Panc1 (cell line): ENCODE data around the gene IGF1R. TPM values are rescaled to one million over a fixed set of nuclear protein-coding genes. Genes with fewer than 3 reads are reported as not detected.

Experiments
- ATAC-seq: fragments of 200-7000 bp; cut with Tn5 transposase; 2 replicates; pipeline ENCODE4 v1.9.1; 2020; ENCODE audit warnings: mild to moderate bottlenecking, moderate library complexity
- BruUV-seq: library from RNA; stranded (reverse); fragments of 400-500 nt; replicated peaks from 2 replicates; lab custom pipeline; 2021; lab: Mats Ljungman, UMichigan
- CTCF ChIA-PET: fragments of 300-600 bp; sonication (Branson Sonifier 250); formaldehyde crosslinking; loops from one replicate; lab custom pipeline; 2022; ENCODE audit warnings: antibody characterized with exemption; lab: Charles Lee
- POLR2A ChIA-PET: fragments of 300-600 bp; sonication (Branson Sonifier 250); formaldehyde crosslinking; loops from one replicate; lab custom pipeline; 2022; ENCODE audit warnings: antibody characterized with exemption; lab: Charles Lee
- DNase-seq: peaks from one replicate; pipeline ENCODE4 v3.0.0-alpha.2; 2010; ENCODE audit warnings: low read depth, low spot score
- H3K27ac ChIP-seq: 2 replicates; pipeline ENCODE4 v1.5.1; 2011; ENCODE audit warnings: mild to moderate bottlenecking, low read length, inconsistent platforms
- H3K27me3 ChIP-seq: fragments of 200-500 bp; sonication (Bioruptor generic); 2 replicates; pipeline ENCODE4 v1.6.0; 2014; ENCODE audit warnings: low read length, inconsistent platforms; ENCODE audit not compliant: control insufficient read depth, insufficient read depth
- H3K36me3 ChIP-seq: fragments of 200-500 bp; sonication (Bioruptor generic); 2 replicates; pipeline ENCODE4 v1.5.1; 2014; ENCODE audit warnings: inconsistent platforms, mild to moderate bottlenecking, low read length, moderate library complexity; ENCODE audit not compliant: control insufficient read depth, insufficient read depth
- H3K4me1 ChIP-seq: 2 replicates; pipeline ENCODE4 v1.5.1; 2011; ENCODE audit warnings: inconsistent platforms, mild to moderate bottlenecking, low read length, moderate library complexity; ENCODE audit not compliant: control insufficient read depth, insufficient read depth
- H3K4me3 ChIP-seq, 2 experiments: 2 replicates each; pipeline ENCODE4 v1.5.1; 2011 to 2012; ENCODE audit warnings: low read depth in 2 of 2, low read length in 2 of 2, mild to moderate bottlenecking in 2 of 2, inconsistent platforms in 1 of 2, moderate library complexity in 1 of 2
- H3K9me3 ChIP-seq: fragments of 200-500 bp; sonication (Bioruptor generic); 2 replicates; pipeline ENCODE4 v1.5.1; 2014; ENCODE audit warnings: low read depth, mild to moderate bottlenecking, inconsistent platforms, low read length, moderate library complexity; ENCODE audit not compliant: control insufficient read depth, insufficient read depth
- POLR2AphosphoS5 ChIP-seq: IDR thresholded peaks from 2 replicates; pipeline ENCODE4 v1.6.1; 2012; ENCODE audit warnings: mild to moderate bottlenecking, low read depth, low read length, moderate library complexity
- SIN3A ChIP-seq: IDR thresholded peaks from 2 replicates; pipeline ENCODE4 v1.6.1; 2012; ENCODE audit warnings: low read depth, mild to moderate bottlenecking, low read length, moderate library complexity, borderline replicate concordance; ENCODE audit not compliant: insufficient read depth
- TCF7L2 ChIP-seq: IDR thresholded peaks from 2 replicates; pipeline ENCODE4 v1.6.1; 2011; ENCODE audit warnings: mild to moderate bottlenecking, low read depth, low read length, inconsistent platforms
- in situ Hi-C: cut with HindIII; loops from 2 replicates; pipeline ENCODE4 v1.10.0; 2016; ENCODE audit warnings: low sequenced_read_pairs, low pct_unique_long_range_greater_than_20kb
- intact Hi-C: fragments of 100-400 bp; cut with micrococcal nuclease; formaldehyde crosslinking; loops from one replicate; pipeline ENCODE4 v1.10.0; 2022; ENCODE audit not compliant: unreplicated experiment
- total RNA-seq: library from RNA; stranded (reverse); gene quantifications from one replicate; pipeline ENCODE4 v1.2.1, GENCODE V29; 2021; ENCODE audit not compliant: unreplicated experiment
- TF ChIP-seq, protein P1 (sequence below), 2 experiments: IDR thresholded peaks; 2 replicates each; pipeline ENCODE4 v1.6.1; 2011 to 2012; ENCODE audit warnings: low read depth in 2 of 2, control low read depth in 1 of 2, low read length in 1 of 2, mild to moderate bottlenecking in 1 of 2, moderate library complexity in 1 of 2; ENCODE audit not compliant: insufficient read depth in 1 of 2
- TF ChIP-seq, protein P2 (sequence below): fragments of 450-650 bp; IDR thresholded peaks from 2 replicates; pipeline ENCODE4 v1.5.1; 2017; ENCODE audit warnings: mild to moderate bottlenecking

IGF1R gene
- total RNA-seq, 1 experiment from 2014 or later: 77.1 TPM

DNA sequence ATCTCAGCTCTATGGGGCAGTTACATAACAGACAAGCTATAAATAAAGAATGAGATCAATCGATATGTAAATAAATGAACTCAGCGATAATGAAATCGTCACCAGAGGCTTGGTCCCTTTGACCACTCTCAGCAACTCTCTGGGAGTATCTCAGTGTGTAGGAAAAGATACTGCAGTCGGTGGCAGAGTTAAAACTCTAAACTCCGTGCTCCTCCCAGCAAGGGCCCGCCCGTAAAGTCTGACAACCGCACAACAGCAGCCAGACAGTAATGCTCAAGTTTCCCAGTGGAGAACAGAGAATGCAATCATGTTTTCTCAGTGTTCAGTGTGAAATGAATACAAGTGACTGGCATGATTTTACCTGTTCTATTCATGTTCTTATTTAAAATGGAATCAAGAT is 28.3 kb upstream of the IGF1R start:
- peaks cover 3% of the 10 kb centered on the region; the same call in 1 of the 2 replicates for H3K4me1 ChIP-seq
- CTCF ChIA-PET: no interaction called here
- DNase-seq: no peak
- TF ChIP-seq SIN3A (no peak), POLR2AphosphoS5 (no peak), TCF7L2 (no peak)
- TF ChIP-seq, protein P1, sequence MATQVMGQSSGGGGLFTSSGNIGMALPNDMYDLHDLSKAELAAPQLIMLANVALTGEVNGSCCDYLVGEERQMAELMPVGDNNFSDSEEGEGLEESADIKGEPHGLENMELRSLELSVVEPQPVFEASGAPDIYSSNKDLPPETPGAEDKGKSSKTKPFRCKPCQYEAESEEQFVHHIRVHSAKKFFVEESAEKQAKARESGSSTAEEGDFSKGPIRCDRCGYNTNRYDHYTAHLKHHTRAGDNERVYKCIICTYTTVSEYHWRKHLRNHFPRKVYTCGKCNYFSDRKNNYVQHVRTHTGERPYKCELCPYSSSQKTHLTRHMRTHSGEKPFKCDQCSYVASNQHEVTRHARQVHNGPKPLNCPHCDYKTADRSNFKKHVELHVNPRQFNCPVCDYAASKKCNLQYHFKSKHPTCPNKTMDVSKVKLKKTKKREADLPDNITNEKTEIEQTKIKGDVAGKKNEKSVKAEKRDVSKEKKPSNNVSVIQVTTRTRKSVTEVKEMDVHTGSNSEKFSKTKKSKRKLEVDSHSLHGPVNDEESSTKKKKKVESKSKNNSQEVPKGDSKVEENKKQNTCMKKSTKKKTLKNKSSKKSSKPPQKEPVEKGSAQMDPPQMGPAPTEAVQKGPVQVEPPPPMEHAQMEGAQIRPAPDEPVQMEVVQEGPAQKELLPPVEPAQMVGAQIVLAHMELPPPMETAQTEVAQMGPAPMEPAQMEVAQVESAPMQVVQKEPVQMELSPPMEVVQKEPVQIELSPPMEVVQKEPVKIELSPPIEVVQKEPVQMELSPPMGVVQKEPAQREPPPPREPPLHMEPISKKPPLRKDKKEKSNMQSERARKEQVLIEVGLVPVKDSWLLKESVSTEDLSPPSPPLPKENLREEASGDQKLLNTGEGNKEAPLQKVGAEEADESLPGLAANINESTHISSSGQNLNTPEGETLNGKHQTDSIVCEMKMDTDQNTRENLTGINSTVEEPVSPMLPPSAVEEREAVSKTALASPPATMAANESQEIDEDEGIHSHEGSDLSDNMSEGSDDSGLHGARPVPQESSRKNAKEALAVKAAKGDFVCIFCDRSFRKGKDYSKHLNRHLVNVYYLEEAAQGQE (IDR thresholded peaks at IDR 0.05; ENCODE audit: insufficient read depth in 1 of 2, low read depth in 2 of 2, low read length in 1 of 2): no peak
- TF ChIP-seq, protein P2, sequence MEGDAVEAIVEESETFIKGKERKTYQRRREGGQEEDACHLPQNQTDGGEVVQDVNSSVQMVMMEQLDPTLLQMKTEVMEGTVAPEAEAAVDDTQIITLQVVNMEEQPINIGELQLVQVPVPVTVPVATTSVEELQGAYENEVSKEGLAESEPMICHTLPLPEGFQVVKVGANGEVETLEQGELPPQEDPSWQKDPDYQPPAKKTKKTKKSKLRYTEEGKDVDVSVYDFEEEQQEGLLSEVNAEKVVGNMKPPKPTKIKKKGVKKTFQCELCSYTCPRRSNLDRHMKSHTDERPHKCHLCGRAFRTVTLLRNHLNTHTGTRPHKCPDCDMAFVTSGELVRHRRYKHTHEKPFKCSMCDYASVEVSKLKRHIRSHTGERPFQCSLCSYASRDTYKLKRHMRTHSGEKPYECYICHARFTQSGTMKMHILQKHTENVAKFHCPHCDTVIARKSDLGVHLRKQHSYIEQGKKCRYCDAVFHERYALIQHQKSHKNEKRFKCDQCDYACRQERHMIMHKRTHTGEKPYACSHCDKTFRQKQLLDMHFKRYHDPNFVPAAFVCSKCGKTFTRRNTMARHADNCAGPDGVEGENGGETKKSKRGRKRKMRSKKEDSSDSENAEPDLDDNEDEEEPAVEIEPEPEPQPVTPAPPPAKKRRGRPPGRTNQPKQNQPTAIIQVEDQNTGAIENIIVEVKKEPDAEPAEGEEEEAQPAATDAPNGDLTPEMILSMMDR: no peak
- H3K27me3 ChIP-seq: peaks cover 24% of the 10 kb centered on the region; the same call in 1 of the 2 replicates
- no peak overlapping the region for H3K27ac ChIP-seq
- no peaks in the 10 kb centered on the region for H3K36me3 ChIP-seq
- BruUV-seq: no TSS peak
- ATAC-seq: 0 out of 2 replicates have a peak, but pooled peaks have one; percentile 60
- POLR2A ChIA-PET: no interaction called here
- no peaks in the 10 kb centered on the region for H3K9me3 ChIP-seq
- intact Hi-C loops: no loop called here
- in situ Hi-C loops: no loop called here
- no peak overlapping the region for H3K4me3 ChIP-seq

DNA sequence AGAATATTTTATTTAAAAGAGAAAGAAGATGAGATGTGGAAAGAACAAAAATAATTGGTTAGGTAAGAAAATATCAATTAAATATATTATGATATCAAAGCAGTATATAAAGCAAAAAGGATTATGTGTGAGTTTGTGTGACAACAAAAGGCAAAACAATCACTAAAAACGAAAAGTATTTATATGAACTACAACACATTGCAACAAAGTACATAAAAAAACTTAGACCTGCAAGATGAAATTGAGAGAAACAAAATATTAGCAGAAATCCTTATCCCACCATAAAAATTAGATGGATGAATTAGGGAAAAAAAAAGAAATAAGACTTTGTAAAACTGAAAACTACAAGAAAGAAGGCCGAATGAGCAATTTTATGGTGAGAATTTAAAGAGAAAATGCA is 27.3 kb upstream of the IGF1R start:
- CTCF ChIA-PET: no interaction called here
- POLR2A ChIA-PET: interaction anchor here (0.7 kb wide), 1 partner anchor 38 kb away, joined by 3 read pairs; no protein-coding TSS in a partner anchor
- in situ Hi-C loops: no loop called here

More for the DNA sequence above, 27.3 kb upstream of the IGF1R start:
- intact Hi-C loops: no loop called here
- DNase-seq (no peak), ATAC-seq (no peak)
- H3K36me3 ChIP-seq: no peaks in the 10 kb centered on the region
- TF ChIP-seq, protein P2: no peak
- no peak for TF ChIP-seq SIN3A
- TF ChIP-seq TCF7L2: no peak
- TF ChIP-seq, protein P1 (IDR thresholded peaks at IDR 0.05; ENCODE audit: insufficient read depth in 1 of 2, low read depth in 2 of 2, low read length in 1 of 2): no peak
- no peak for TF ChIP-seq POLR2AphosphoS5
- no peaks in the 10 kb centered on the region for H3K9me3 ChIP-seq
- H3K27me3 ChIP-seq: peaks cover 24% of the 10 kb centered on the region; the same call in 1 of the 2 replicates
- H3K4me3 ChIP-seq: no peak overlapping the region
- H3K4me1 ChIP-seq: peaks cover 3% of the 10 kb centered on the region; the same call in 1 of the 2 replicates
- BruUV-seq: no TSS peak
- H3K27ac ChIP-seq: no peak overlapping the region
